Prostate gland (tissue), 2 donors: ENCODE results near the gene BMP8B.

Experiments used
- CTCF ChIP-seq, 4 experiments: fragments of 200-600 bp in 2 of 4; fragments of 450-650 bp in 2 of 4; sonication (generic) in 2 of 4; IDR thresholded peaks; 1 replicate in 3 of 4; 2 replicates in 1 of 4; pipeline ENCODE4 v1.5.1; 2016 to 2019; ENCODE audit warnings: antibody characterized with exemption in 4 of 4, mild to moderate bottlenecking in 2 of 4, moderate library complexity in 2 of 4
- POLR2AphosphoS5 ChIP-seq: sonication (generic); formaldehyde crosslinking; IDR thresholded peaks from one replicate; pipeline ENCODE4 v1.6.1; 2017; ENCODE audit warnings: antibody characterized with exemption

- TF ChIP-seq CTCF (IDR thresholded peaks at IDR 0.05) (no peak), POLR2AphosphoS5 (no peak)
Observed at GRCh38 chr1:39755965-39756659, 32.6 kb downstream of the BMP8B start.
